IPS DF 6.9 (cell line): ENCODE measurements around the gene DLX4.

Experiments
- DNase-seq: peaks from one replicate; pipeline ENCODE4 v3.0.0-alpha.2; 2013; ENCODE audit warnings: low read depth, low spot score
- H3K27ac ChIP-seq: one replicate; pipeline ENCODE4 v1.5.1; 2013; ENCODE audit warnings: low read length, control low read depth
- H3K27me3 ChIP-seq: 2 replicates; pipeline ENCODE4 v1.6.1; 2013; ENCODE audit warnings: mild to moderate bottlenecking, low read length; ENCODE audit not compliant: control insufficient read depth, insufficient read depth
- H3K36me3 ChIP-seq: 2 replicates; pipeline ENCODE4 v1.6.1; 2013; ENCODE audit warnings: low read length; ENCODE audit not compliant: control insufficient read depth, insufficient read depth
- H3K4me1 ChIP-seq: 2 replicates; pipeline ENCODE4 v1.6.1; 2013; ENCODE audit warnings: low read length; ENCODE audit not compliant: control insufficient read depth, insufficient read depth
- H3K4me3 ChIP-seq: 2 replicates; pipeline ENCODE4 v1.5.1; 2013; ENCODE audit warnings: mild to moderate bottlenecking, low read length
- H3K9me3 ChIP-seq: 2 replicates; pipeline ENCODE4 v1.6.1; 2013; ENCODE audit warnings: low read length, inconsistent platforms; ENCODE audit not compliant: control insufficient read depth, insufficient read depth
- WGBS: extraction: QIAGEN DNeasy Blood & Tissue Kit; methylation state at CpG from one replicate; pipeline ENCODE4 v1.1.7; 2013; ENCODE audit warnings: mixed read lengths, missing lambda C conversion rate; ENCODE audit not compliant: insufficient read length, insufficient coverage; 5-methylcytosine and 5-hydroxymethylcytosine counted together

DLX4 gene

DNA sequence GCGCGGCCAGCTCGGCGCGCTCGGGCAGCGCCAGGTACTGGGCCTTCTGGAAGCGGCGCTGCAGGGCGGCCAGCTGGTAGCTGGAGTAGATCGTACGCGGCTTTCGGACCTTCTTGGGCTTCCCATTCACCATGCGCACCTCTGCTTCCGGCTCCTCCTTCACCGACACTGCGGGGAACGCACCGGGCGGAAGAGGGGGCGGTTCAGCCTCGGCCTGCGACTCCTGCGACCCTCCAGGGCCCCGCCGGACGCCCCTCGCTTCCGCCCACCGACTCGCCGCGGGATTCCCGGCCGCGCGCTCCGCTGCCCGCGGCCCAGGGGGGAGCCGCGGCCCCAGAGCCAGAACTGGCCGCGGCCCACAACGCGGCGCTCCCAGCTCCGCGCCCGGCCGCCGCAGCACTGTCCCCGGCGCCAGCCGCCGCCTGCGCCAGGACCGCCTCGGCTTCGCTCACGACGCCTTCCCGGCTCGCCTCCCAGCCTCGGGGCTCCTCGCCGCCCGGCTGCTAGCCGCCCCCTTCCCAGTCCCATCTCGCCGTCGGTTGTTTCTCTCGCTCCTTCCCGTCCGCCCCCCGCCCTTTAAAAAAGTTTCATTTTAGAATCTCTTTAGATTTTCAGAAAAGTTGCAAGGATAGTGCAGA, 24.6 kb downstream of the DLX4 start:
- WGBS: no CpG with 5 or more reads among the region's 77 CpGs
- H3K4me1 ChIP-seq: peaks cover 6% of the 10 kb centered on the region; the same call in 1 of the 2 replicates
- H3K4me3 ChIP-seq: peak overlapping the region; percentile 43; the same call in 1 of the 2 replicates
- no peak overlapping the region for H3K27ac ChIP-seq
- H3K36me3 ChIP-seq: no peaks in the 10 kb centered on the region
- H3K27me3 ChIP-seq: peaks cover 66% of the 10 kb centered on the region
- no peaks in the 10 kb centered on the region for H3K9me3 ChIP-seq
- DNase-seq: no peak

DNA sequence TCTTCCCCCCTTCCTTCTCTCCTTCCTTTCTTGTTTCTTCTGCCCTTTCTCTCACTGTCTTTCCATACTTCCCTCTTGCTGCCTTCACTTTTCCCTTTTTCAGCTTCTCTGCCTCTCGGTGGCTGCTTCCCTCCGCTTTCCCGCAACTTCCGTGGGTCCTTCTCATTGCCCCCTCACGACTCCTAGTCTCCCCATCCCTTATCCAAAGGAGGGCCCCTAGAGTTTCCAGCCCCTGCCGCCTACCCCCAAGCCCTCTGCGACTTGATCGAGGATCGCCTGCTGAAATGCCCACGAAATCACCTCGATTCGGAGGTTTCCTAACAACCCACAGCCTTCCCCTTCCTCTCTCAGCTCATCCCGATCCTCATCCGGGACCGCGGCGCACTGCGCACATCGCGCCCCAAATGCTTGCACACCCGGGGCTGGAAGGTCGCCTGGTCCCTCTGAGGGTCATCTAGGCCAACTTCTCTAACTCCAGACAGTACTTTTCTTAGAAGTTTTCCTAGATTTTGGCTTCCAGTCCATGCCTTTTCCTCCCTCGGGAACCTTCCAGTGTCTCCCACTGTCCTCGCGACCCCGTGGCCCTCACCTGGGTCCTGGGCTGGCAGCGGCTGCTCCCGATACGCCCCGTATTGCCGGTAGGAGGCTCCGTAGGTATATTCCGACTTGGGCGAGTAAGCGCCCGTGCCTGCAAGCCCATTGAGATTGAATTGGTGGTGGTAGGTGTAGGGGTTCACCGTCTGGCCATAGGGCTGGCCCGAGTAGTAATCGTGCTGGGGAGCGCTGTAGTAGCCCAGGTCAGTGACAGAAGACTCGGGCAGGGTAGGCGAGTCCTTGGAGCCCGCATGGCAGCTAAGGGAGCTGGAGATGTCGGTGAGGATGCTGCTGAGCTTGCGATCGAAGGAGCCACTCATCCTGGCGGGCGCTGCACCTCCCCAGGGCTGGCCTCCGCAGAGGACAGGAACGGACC, 25.4 kb downstream of the DLX4 start:
- Histone ChIP-seq H3K27ac (no peak overlapping the region), H3K9me3 (no peaks in the 10 kb centered on the region), H3K27me3 (peaks cover 64% of the 10 kb centered on the region), H3K4me1 (peaks cover 6% of the 10 kb centered on the region; the same call in 1 of the 2 replicates), H3K4me3 (peak overlapping the region; percentile 19; the same call in 1 of the 2 replicates), H3K36me3 (no peaks in the 10 kb centered on the region)
- WGBS: no CpG with 5 or more reads among the region's 50 CpGs
- no peak for DNase-seq

- H3K9me3 ChIP-seq: no peaks in the 10 kb centered on the region
- WGBS: no CpG with 5 or more reads among the region's 29 CpGs
- no peaks in the 10 kb centered on the region for H3K36me3 ChIP-seq
- DNase-seq: no peak
- H3K27me3 ChIP-seq: peaks cover 62% of the 10 kb centered on the region
- no peak within 1 kb of the TSS for H3K27ac ChIP-seq
- H3K4me1 ChIP-seq: peaks cover 6% of the 10 kb centered on the region; the same call in 1 of the 2 replicates
- H3K4me3 ChIP-seq: peak within 1 kb of the TSS; percentile 19; the same call in 1 of the 2 replicates
Measured at GRCh38 chr17:49995055-49995738, 26.2 kb downstream of the DLX4 start, which contains the start of gene DLX3. Gene DLX3, minus strand, starts transcription at chr17:49995224. Its CDS starts 226 bp downstream, at chr17:49994998.

DNA sequence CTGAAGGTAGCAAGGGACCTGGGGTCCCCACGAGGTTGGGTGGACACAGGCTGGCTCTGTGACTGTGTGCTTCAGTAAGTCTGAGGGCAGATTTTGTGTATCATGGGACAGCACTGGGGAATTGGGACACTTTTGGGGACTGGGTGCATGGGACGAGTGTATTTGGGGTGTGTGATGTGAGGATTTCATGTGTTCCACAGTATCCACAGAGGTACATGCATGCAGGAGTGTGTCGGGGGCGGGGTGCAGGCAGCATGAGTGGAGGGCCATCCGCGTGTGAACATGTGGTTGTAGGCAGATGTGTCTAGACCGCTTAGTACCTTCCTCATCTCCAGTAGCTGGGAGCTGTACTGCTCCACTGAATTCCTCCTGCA, 27.1 kb downstream of the DLX4 start:
- no peak overlapping the region for H3K4me3 ChIP-seq
- no peak overlapping the region for H3K27ac ChIP-seq
- no CpG with 5 or more reads among the region's 7 CpGs for WGBS

DNA sequence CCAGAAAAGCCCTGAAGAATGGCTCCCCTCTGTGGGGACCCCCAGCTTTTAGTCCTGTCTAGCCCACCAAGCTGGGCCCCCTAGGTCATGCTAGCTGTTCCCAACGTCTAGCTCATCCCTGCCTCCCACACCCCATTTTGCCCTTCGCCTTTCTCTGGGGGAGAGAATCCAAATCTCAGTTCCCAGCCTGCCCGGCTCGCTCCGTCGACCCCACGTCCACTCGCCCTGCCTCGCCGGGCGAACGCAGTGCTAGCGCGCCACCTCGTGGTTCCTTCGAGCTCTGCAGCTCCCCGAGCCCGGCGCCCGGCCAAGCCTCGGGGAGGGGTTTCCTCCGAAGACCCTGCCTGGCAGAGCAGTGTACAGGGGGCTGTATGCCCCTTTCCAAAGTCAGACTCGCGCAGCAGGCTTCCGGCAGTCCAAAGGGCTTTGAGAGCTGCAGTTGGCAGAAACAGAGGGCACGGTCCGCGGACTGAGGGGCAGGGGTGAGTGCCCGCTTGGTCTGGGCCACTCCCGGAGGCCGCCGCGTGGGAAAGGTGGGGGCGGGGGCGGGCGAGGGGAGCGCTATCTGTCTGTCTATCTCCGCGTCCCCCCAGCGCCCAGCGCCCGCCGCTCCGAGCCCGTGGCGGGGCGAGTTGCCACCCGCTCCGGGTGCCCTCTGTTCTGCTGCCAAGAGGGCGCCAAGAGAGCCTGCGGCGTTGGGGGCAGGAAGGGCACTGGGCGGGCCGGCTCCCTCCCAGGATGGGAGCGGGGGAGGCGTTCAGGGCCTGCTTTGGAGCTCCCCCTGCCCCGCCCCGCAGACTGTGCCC, 27.7 kb downstream of the DLX4 start:
- no CpG with 5 or more reads among the region's 58 CpGs for WGBS
- Histone ChIP-seq H3K4me3 (peak overlapping the region; percentile 32; the same call in 1 of the 2 replicates), H3K9me3 (no peaks in the 10 kb centered on the region), H3K36me3 (no peaks in the 10 kb centered on the region), H3K27me3 (peaks cover 48% of the 10 kb centered on the region), H3K4me1 (peaks cover 6% of the 10 kb centered on the region; the same call in 1 of the 2 replicates), H3K27ac (no peak overlapping the region)
- no peak for DNase-seq

More for the DNA sequence above, 27.1 kb downstream of the DLX4 start:
- peaks cover 6% of the 10 kb centered on the region; the same call in 1 of the 2 replicates for H3K4me1 ChIP-seq
- H3K27me3 ChIP-seq: peaks cover 54% of the 10 kb centered on the region
- no peaks in the 10 kb centered on the region for H3K9me3 ChIP-seq
- no peak for DNase-seq
- no peaks in the 10 kb centered on the region for H3K36me3 ChIP-seq

DNA sequence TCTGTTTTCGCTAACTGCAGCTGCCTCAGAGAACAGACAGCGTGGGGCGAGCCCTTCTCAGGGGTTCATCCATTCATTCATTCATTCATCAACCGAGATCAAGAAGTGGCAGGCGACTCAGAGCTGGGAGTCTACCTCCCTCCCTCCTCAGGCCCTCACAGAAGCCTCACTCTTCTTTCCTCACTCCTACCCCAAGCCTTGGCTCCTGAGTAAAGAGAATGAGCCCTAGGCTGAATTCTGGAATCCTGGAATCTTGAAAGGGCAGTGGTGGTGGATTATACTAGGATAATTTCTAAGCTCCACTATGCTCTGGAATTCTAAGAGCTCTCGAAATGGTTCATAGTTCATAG, 28.3 kb downstream of the DLX4 start:
- no peaks in the 10 kb centered on the region for H3K9me3 ChIP-seq

DNA sequence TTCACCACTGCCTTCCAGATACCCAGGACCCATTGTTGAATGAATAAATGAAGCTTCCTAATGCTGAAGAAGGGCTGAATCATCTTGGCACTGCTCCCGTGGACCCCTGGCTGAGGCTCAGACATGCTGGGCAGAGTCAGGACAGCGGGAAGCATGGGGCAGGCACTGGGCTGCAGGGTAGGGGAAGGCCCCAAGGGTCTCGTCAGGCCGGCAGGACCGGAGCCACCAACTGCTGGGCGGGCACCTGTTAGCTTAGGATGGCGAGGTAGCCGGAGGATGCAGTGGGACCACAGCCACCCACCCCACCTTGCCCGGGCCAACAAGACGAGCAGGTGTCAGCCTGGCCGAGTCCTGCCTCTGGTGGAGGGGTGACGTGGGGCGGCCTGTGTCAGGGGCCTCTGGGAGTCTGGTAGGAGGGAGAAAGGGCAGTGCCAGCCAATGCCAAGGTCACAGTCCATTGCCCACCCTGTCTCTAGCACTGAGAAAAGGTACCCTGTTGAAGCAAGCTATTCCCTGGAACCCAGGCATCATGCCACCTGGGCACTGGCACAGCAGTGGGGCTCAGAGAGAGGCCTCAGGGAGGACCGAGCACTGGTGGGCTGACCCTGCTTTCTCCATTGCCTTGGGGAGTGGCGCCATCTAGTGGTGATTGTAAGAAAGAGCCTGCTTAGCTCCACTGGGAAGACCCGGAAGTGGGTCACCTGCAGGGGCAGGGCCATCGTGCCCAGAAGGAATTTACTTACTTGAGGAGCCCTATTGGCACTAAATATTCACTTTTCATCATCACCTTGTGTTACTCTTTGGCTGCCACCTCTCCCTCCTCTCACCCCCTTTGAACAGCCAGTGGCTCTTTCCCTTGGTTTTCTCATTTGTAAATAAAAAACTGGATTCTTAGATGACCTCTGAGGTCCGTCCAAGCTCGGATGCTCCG, 29.0 kb downstream of the DLX4 start:
- H3K4me3 ChIP-seq: no peak overlapping the region
- H3K27me3 ChIP-seq: peaks cover 34% of the 10 kb centered on the region
- no peak for DNase-seq
- no peak overlapping the region for H3K27ac ChIP-seq
- H3K4me1 ChIP-seq: 0 out of 2 replicates have a peak, but pooled peaks cover 4% of the 10 kb centered on the region
- no CpG with 5 or more reads among the region's 20 CpGs for WGBS
- no peaks in the 10 kb centered on the region for H3K36me3 ChIP-seq
- no peaks in the 10 kb centered on the region for H3K9me3 ChIP-seq

More for the DNA sequence above, 28.3 kb downstream of the DLX4 start:
- Histone ChIP-seq H3K27ac (no peak overlapping the region), H3K4me1 (peaks cover 6% of the 10 kb centered on the region; the same call in 1 of the 2 replicates), H3K27me3 (peaks cover 42% of the 10 kb centered on the region), H3K36me3 (no peaks in the 10 kb centered on the region), H3K4me3 (no peak overlapping the region)
- no peak for DNase-seq
- WGBS: no CpG with 5 or more reads among the region's 6 CpGs

DNA sequence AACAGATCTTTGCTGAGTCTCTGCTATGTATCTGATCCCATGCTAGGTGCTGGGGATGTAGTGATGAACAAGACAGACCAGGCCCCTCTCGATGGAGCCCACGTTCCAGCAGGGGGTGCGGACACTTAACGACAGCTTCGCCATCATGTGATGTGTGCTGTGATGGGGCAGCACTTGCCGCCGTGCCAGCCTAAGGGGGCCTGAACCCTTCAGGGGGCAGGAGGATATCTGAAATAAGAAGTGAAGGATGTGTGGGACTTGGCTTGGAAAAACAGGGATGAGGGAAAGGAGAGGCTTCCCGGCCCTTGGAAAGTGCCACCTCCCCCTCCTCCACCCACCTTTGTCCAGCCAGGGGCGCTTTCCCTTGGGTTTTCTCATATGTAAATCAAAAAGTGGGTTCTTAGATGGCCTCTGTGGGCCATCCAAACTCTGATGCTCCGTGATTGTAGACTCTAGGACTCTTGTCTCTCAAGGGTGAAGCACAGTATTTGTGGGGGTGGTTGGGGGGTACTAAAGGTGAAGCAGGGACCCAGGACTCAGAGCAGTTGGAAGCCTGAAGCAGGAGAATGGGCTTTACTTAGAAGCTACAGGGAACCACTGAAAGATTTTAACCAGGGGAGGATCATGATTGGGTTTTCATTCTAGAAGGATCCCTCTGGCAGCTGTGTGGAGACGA, 30.0 kb downstream of the DLX4 start:
- no CpG with 5 or more reads among the region's 11 CpGs for WGBS

More for the DNA sequence above, 30.0 kb downstream of the DLX4 start:
- H3K4me3 ChIP-seq: no peak overlapping the region
- peaks cover 28% of the 10 kb centered on the region for H3K27me3 ChIP-seq
- no peaks in the 10 kb centered on the region for H3K36me3 ChIP-seq
- no peaks in the 10 kb centered on the region for H3K9me3 ChIP-seq
- 0 out of 2 replicates have a peak, but pooled peaks cover 4% of the 10 kb centered on the region for H3K4me1 ChIP-seq
- no peak overlapping the region for H3K27ac ChIP-seq
- DNase-seq: no peak
